Measurements from ENCODE around the gene C20orf141. TPM values are rescaled to one million over a fixed set of nuclear protein-coding genes. Genes with fewer than 3 reads are reported as not detected.

Gene C20orf141
- total RNA-seq, 2 donors from 2014 or later = not detected

- DNase-seq (ENCODE audit: low spot score) (no peak), ATAC-seq (no peak)
- no peaks in the 10 kb centered on the region for H3K27me3 Mint-ChIP-seq
- H3K36me3 Mint-ChIP-seq = no peaks in the 10 kb centered on the region
- H3K9me3 Mint-ChIP-seq = no peaks in the 10 kb centered on the region
- peaks cover 36 to 55% of the 10 kb centered on the region in 2 donors for H3K4me1 Mint-ChIP-seq (ENCODE audit: low read depth in 2 of 2)
- H3K4me3 Mint-ChIP-seq = no peak overlapping the region
- peak overlapping the region in 1 of 2 donors; percentile 73 for H3K27ac Mint-ChIP-seq
Observed at GRCh38 chr20:2864626-2865025, 49.8 kb downstream of the C20orf141 start.

DNA sequence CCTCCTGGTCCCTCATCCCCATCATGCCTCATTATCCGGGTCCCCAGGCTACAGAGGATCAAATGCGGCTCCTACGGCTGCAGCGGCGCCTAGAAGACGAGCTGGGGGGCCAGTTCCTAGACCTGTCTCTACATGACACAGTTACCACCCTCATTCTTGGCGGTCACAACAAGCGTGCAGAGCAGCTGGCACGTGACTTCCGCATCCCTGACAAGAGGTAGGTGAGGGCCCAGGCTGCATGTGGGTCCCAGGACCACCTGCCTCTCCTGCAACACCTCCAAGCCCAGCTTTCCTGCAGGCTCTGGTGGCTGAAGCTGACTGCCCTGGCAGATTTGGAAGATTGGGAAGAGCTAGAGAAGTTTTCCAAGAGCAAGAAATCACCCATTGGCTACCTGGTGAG is 50.3 kb downstream of the C20orf141 start:
- H3K4me3 Mint-ChIP-seq = peak overlapping the region; percentile 32

More for the DNA sequence above, 50.3 kb downstream of the C20orf141 start:
- no peaks in the 10 kb centered on the region for H3K36me3 Mint-ChIP-seq
- peaks cover 36 to 51% of the 10 kb centered on the region in 2 donors for H3K4me1 Mint-ChIP-seq (ENCODE audit: low read depth in 2 of 2)
- H3K9me3 Mint-ChIP-seq = no peaks in the 10 kb centered on the region
- DNase-seq (ENCODE audit: low spot score) = no peak
- no peak for ATAC-seq
- H3K27me3 Mint-ChIP-seq = no peaks in the 10 kb centered on the region
- peak overlapping the region; percentile 59 to 73 for H3K27ac Mint-ChIP-seq

Other genes with a start within 250 kb of the C20orf141 start
- 100 to 1,000 TPM; 424 to 981 TPM for gene NOP56, start 162.4 kb upstream of the C20orf141 start, total RNA-seq
- gene IDH3B, start 150.8 kb upstream of the C20orf141 start, total RNA-seq = 100 to 1,000 TPM; 114 to 120 TPM
- 10 to 100 TPM; 14.8 to 31.4 TPM for gene EBF4, start 122.2 kb upstream of the C20orf141 start, total RNA-seq
- gene CPXM1, start 14.4 kb upstream of the C20orf141 start, total RNA-seq = 10 to 100 TPM; 47.8 to 53.5 TPM
- gene TMEM239, start 1.4 kb downstream of the C20orf141 start, total RNA-seq = not detected
- gene PCED1A, start 25.7 kb downstream of the C20orf141 start, total RNA-seq = 10 to 100 TPM; 53.8 to 62.6 TPM
- 100 to 1,000 TPM in 1 of 2 donors, 10 to 100 TPM in 1; 88.0 to 101 TPM for gene VPS16, start 25.8 kb downstream of the C20orf141 start, total RNA-seq
- 10 to 100 TPM; 50.4 to 76.0 TPM for gene PTPRA, start 58.5 kb downstream of the C20orf141 start, total RNA-seq
- 1 to 10 TPM; 2.1 to 3.2 TPM for gene GNRH2, start 228.6 kb downstream of the C20orf141 start, total RNA-seq
- 10 to 100 TPM; 31.2 to 56.6 TPM for gene MRPS26, start 231.1 kb downstream of the C20orf141 start, total RNA-seq